ENCODE measurements around the gene QSOX1.

Gene QSOX1

DNA sequence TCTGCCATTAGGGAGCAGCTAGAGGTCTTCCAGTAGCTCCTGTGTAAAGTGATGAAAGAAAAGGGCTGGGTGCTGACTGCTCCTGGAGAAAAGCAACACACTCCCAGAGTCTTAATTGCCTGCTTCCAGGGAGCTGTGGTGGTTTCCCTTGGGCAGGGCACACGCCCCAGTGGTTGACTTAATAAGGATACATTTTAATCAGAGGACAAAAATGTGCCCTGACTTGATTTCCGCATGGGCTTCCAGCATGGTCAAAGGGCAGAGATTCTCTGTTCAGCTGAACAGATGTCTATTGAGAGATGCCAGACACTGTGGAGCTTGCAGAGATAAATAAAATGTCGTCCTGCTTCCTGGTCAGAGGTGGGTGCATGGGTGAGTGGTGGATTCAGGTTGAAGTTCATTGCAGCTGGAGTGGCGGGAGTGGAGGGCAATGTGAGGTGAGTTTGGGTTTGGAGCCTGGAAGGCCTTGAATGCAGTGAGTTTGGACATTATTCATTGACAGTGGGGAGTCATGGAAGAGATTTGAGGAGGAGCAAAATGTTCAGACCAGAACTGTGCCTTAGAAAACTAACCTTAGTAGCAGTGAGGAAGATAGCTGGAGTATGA lies 16.0 kb downstream of the QSOX1 start:
- Histone ChIP-seq H3K4me1 (peaks cover 22% of the 10 kb centered on the region), H3K36me3 (no peaks in the 10 kb centered on the region), H3K9me3 (no peaks in the 10 kb centered on the region), H3K4me3 (ENCODE audit: low read depth, low read length) (no peak overlapping the region), H3K27me3 (no peaks in the 10 kb centered on the region)
- DNase-seq: no peak
- no peak for TF ChIP-seq CTCF (IDR thresholded peaks at IDR 0.05; ENCODE audit: low read depth, low read length)

GRCh38 chr1:180171691-180172090 lies 17.0 kb downstream of the QSOX1 start:
- Histone ChIP-seq H3K27me3 (no peaks in the 10 kb centered on the region), H3K36me3 (no peaks in the 10 kb centered on the region), H3K4me3 (ENCODE audit: low read depth, low read length) (no peak overlapping the region), H3K9me3 (no peaks in the 10 kb centered on the region), H3K4me1 (peaks cover 12% of the 10 kb centered on the region)
- no peak for DNase-seq
- no peak for TF ChIP-seq CTCF (IDR thresholded peaks at IDR 0.05; ENCODE audit: low read depth, low read length)

DNA sequence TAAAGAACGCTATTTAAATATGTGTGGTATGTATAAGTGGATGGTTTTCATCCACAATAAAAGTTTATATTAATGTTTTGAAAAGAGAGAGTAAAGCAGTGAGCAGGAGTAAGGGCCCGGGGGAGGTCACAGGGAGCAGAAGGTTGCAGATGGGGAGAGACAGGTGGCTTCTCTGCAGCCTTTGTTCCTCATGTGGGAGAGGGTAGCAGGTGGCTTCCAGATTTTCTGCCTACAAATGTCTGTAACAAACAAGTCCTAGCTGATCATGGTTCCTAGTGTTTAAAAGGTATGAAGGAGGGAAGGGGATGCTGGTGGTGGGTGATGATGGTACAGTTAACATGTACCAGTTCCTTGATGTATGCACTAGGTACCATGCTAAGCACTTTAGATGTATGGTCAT lies 18.8 kb downstream of the QSOX1 start:
- H3K4me3 ChIP-seq (ENCODE audit: low read depth, low read length): no peak overlapping the region
- no peak for DNase-seq
- no peak for TF ChIP-seq CTCF (IDR thresholded peaks at IDR 0.05; ENCODE audit: low read depth, low read length)
- H3K4me1 ChIP-seq: no peaks in the 10 kb centered on the region
- H3K27me3 ChIP-seq: no peaks in the 10 kb centered on the region
- H3K36me3 ChIP-seq: no peaks in the 10 kb centered on the region
- no peaks in the 10 kb centered on the region for H3K9me3 ChIP-seq

DNA sequence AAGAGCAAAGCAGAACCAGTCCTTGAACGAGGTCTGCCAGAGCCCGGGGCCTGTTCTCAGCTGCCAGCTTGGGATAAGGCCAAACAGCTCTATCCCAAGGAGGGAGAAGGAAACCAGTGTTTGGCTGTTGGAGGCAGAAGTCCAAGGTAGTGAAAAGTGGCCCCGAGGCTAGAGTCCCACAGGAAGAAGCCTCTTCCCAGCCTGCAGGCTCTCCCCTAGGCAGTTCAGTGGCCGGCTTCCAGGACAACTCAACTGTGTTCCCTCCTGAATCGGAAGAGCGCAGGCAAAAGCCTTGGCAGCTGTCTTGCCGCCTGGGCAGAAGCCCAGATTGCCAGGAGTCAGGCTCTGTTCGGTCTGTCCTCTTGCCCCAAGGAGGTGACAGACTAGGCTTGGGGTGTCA lies 19.3 kb downstream of the QSOX1 start:
- no peaks in the 10 kb centered on the region for H3K36me3 ChIP-seq
- no peaks in the 10 kb centered on the region for H3K4me1 ChIP-seq
- no peaks in the 10 kb centered on the region for H3K9me3 ChIP-seq
- no peaks in the 10 kb centered on the region for H3K27me3 ChIP-seq
- H3K4me3 ChIP-seq (ENCODE audit: low read depth, low read length): no peak overlapping the region
- no peak for TF ChIP-seq CTCF (IDR thresholded peaks at IDR 0.05; ENCODE audit: low read depth, low read length)
- DNase-seq: no peak

DNA sequence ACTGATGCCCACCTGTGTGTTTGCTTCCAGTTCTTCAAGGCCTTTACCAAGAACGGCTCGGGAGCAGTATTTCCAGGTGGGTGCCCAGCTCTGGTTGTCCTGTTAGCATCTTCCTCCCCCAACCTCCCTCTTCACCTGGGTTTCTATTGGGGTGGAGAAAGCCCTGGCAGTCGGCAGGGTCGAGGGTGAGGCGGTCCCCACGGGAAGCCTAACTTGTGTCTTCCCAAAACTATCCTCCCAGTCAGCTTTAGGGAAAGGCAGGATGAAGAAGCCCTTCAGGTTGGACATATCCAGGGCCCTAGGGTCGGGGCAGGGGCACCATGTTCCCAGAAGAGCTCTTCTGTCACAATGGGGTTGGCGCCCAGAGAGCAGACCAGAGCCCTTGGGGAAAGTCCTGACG lies 20.6 kb downstream of the QSOX1 start:
- no peak for DNase-seq
- TF ChIP-seq CTCF (IDR thresholded peaks at IDR 0.05; ENCODE audit: low read depth, low read length): no peak
- Histone ChIP-seq H3K4me3 (ENCODE audit: low read depth, low read length) (no peak overlapping the region), H3K36me3 (no peaks in the 10 kb centered on the region), H3K9me3 (no peaks in the 10 kb centered on the region), H3K4me1 (no peaks in the 10 kb centered on the region), H3K27me3 (no peaks in the 10 kb centered on the region)

GRCh38 chr1:180175806-180176205 lies 21.1 kb downstream of the QSOX1 start:
- H3K9me3 ChIP-seq: no peaks in the 10 kb centered on the region
- no peaks in the 10 kb centered on the region for H3K4me1 ChIP-seq
- no peak for DNase-seq
- no peaks in the 10 kb centered on the region for H3K27me3 ChIP-seq
- no peak overlapping the region for H3K4me3 ChIP-seq (ENCODE audit: low read depth, low read length)
- no peak for TF ChIP-seq CTCF (IDR thresholded peaks at IDR 0.05; ENCODE audit: low read depth, low read length)
- H3K36me3 ChIP-seq: no peaks in the 10 kb centered on the region
